ENCODE data around the gene PIK3R5. TPM values are rescaled to one million over a fixed set of nuclear protein-coding genes. Genes with fewer than 3 reads are reported as not detected.

The PIK3R5 gene
- total RNA-seq, 2 experiments from 2014 or later: 153 to 159 TPM

GRCh38 chr17:8925141-8925540, 40.4 kb downstream of the PIK3R5 start:
- Histone ChIP-seq H3K27ac (ENCODE audit: low read depth in 1 of 2, low read length in 2 of 2) (no peak overlapping the region), H3K9me3 (ENCODE audit: control insufficient read depth in 1 of 2, insufficient read depth in 1 of 2, low read length in 2 of 2) (peaks cover 8 to 28% of the 10 kb centered on the region in 2 experiments), H3K27me3 (ENCODE audit: control insufficient read depth in 1 of 2, insufficient read depth in 2 of 2, low read length in 2 of 2) (no peaks in the 10 kb centered on the region), H3K4me1 (ENCODE audit: insufficient read depth, low read length) (peaks cover 24% of the 10 kb centered on the region), H3K4me3 (ENCODE audit: low read length) (no peak overlapping the region), H3K36me3 (ENCODE audit: insufficient read depth, low read length) (peaks cover 28% of the 10 kb centered on the region)
- intact Hi-C loops (cut with DNase I, micrococcal nuclease): no loop called here
- no peak for ATAC-seq (ENCODE audit: poor library complexity)
- H3K9me3 Mint-ChIP-seq: peaks cover 11% of the 10 kb centered on the region
- TF ChIP-seq, protein P1, sequence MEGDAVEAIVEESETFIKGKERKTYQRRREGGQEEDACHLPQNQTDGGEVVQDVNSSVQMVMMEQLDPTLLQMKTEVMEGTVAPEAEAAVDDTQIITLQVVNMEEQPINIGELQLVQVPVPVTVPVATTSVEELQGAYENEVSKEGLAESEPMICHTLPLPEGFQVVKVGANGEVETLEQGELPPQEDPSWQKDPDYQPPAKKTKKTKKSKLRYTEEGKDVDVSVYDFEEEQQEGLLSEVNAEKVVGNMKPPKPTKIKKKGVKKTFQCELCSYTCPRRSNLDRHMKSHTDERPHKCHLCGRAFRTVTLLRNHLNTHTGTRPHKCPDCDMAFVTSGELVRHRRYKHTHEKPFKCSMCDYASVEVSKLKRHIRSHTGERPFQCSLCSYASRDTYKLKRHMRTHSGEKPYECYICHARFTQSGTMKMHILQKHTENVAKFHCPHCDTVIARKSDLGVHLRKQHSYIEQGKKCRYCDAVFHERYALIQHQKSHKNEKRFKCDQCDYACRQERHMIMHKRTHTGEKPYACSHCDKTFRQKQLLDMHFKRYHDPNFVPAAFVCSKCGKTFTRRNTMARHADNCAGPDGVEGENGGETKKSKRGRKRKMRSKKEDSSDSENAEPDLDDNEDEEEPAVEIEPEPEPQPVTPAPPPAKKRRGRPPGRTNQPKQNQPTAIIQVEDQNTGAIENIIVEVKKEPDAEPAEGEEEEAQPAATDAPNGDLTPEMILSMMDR (IDR thresholded peaks at IDR 0.05): no peak
- H3K27ac Mint-ChIP-seq: no peak overlapping the region
- DNase-seq: no peak
- peaks cover 28% of the 10 kb centered on the region for H3K4me1 Mint-ChIP-seq (ENCODE audit: low read depth)
- H3K27me3 Mint-ChIP-seq: no peaks in the 10 kb centered on the region
- peaks cover 22% of the 10 kb centered on the region for H3K36me3 Mint-ChIP-seq (ENCODE audit: low read depth)
- no peak overlapping the region for H3K4me3 Mint-ChIP-seq
- CTCF ChIA-PET: no interaction called here
- POLR2A ChIA-PET: interaction anchor here (2.2 kb wide), 1 partner anchor 26 kb away, joined by 5 read pairs; no protein-coding TSS in a partner anchor

- H3K9me3 Mint-ChIP-seq: peaks cover 11% of the 10 kb centered on the region
- no peak overlapping the region for H3K4me3 Mint-ChIP-seq
- ChIA-PET CTCF (no interaction called here), POLR2A (interaction anchor here (2.2 kb wide), 1 partner anchor 25 kb away, joined by 5 read pairs; no protein-coding TSS in a partner anchor)
- Histone ChIP-seq H3K36me3 (ENCODE audit: insufficient read depth, low read length) (peaks cover 27% of the 10 kb centered on the region), H3K9me3 (ENCODE audit: control insufficient read depth in 1 of 2, insufficient read depth in 1 of 2, low read length in 2 of 2) (peaks cover 8 to 22% of the 10 kb centered on the region in 2 experiments), H3K27ac (ENCODE audit: low read depth in 1 of 2, low read length in 2 of 2) (no peak overlapping the region), H3K4me1 (ENCODE audit: insufficient read depth, low read length) (peaks cover 29% of the 10 kb centered on the region), H3K4me3 (ENCODE audit: low read length) (no peak overlapping the region), H3K27me3 (ENCODE audit: control insufficient read depth in 1 of 2, insufficient read depth in 2 of 2, low read length in 2 of 2) (no peaks in the 10 kb centered on the region)
- TF ChIP-seq, protein P1 (IDR thresholded peaks at IDR 0.05): no peak
- DNase-seq (no peak), ATAC-seq (ENCODE audit: poor library complexity) (no peak)
- intact Hi-C loops (cut with DNase I, micrococcal nuclease): loop anchor here in 1 of 2 experiments (5.0 kb wide), 1 partner anchor 38 kb away; no protein-coding TSS in a partner anchor
- H3K27me3 Mint-ChIP-seq: no peaks in the 10 kb centered on the region
- H3K27ac Mint-ChIP-seq: no peak overlapping the region
- H3K36me3 Mint-ChIP-seq (ENCODE audit: low read depth): peaks cover 27% of the 10 kb centered on the region
- H3K4me1 Mint-ChIP-seq (ENCODE audit: low read depth): peaks cover 26% of the 10 kb centered on the region
These were observed 40.9 kb downstream of the PIK3R5 start for GRCh38 chr17:8924595-8924994.

GRCh38 chr17:8923762-8924161, 41.7 kb downstream of the PIK3R5 start:
- ATAC-seq (ENCODE audit: poor library complexity): no peak

More at GRCh38 chr17:8923762-8924161, 41.7 kb downstream of the PIK3R5 start:
- no peaks in the 10 kb centered on the region for H3K27me3 ChIP-seq (ENCODE audit: control insufficient read depth in 1 of 2, insufficient read depth in 2 of 2, low read length in 2 of 2)
- no peak overlapping the region for H3K27ac Mint-ChIP-seq
- intact Hi-C loops (cut with DNase I, micrococcal nuclease): loop anchor here in 1 of 2 experiments (5.0 kb wide), 1 partner anchor 39 kb away; no protein-coding TSS in a partner anchor
- peaks cover 32% of the 10 kb centered on the region for H3K4me1 Mint-ChIP-seq (ENCODE audit: low read depth)
- H3K4me3 ChIP-seq (ENCODE audit: low read length): no peak overlapping the region
- H3K9me3 ChIP-seq (ENCODE audit: control insufficient read depth in 1 of 2, insufficient read depth in 1 of 2, low read length in 2 of 2): peaks cover 8 to 16% of the 10 kb centered on the region in 2 experiments
- no peaks in the 10 kb centered on the region for H3K27me3 Mint-ChIP-seq
- H3K9me3 Mint-ChIP-seq: peaks cover 14% of the 10 kb centered on the region
- ChIA-PET CTCF (interaction anchor here (0.6 kb wide), 1 partner anchor 49 kb away, joined by 3 read pairs; no protein-coding TSS in a partner anchor), POLR2A (no interaction called here)
- peaks cover 29% of the 10 kb centered on the region for H3K4me1 ChIP-seq (ENCODE audit: insufficient read depth, low read length)
- peaks cover 31% of the 10 kb centered on the region for H3K36me3 ChIP-seq (ENCODE audit: insufficient read depth, low read length)
- peaks cover 36% of the 10 kb centered on the region for H3K36me3 Mint-ChIP-seq (ENCODE audit: low read depth)
- TF ChIP-seq, protein P1 (IDR thresholded peaks at IDR 0.05): no peak
- H3K27ac ChIP-seq (ENCODE audit: low read depth in 1 of 2, low read length in 2 of 2): no peak overlapping the region
- DNase-seq: no peak
- H3K4me3 Mint-ChIP-seq: no peak overlapping the region

All from CD4-positive, alpha-beta T cell (primary cell).